ENCODE data around the gene HDAC10.

Gene HDAC10, protein sequence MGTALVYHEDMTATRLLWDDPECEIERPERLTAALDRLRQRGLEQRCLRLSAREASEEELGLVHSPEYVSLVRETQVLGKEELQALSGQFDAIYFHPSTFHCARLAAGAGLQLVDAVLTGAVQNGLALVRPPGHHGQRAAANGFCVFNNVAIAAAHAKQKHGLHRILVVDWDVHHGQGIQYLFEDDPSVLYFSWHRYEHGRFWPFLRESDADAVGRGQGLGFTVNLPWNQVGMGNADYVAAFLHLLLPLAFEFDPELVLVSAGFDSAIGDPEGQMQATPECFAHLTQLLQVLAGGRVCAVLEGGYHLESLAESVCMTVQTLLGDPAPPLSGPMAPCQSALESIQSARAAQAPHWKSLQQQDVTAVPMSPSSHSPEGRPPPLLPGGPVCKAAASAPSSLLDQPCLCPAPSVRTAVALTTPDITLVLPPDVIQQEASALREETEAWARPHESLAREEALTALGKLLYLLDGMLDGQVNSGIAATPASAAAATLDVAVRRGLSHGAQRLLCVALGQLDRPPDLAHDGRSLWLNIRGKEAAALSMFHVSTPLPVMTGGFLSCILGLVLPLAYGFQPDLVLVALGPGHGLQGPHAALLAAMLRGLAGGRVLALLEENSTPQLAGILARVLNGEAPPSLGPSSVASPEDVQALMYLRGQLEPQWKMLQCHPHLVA

DNA sequence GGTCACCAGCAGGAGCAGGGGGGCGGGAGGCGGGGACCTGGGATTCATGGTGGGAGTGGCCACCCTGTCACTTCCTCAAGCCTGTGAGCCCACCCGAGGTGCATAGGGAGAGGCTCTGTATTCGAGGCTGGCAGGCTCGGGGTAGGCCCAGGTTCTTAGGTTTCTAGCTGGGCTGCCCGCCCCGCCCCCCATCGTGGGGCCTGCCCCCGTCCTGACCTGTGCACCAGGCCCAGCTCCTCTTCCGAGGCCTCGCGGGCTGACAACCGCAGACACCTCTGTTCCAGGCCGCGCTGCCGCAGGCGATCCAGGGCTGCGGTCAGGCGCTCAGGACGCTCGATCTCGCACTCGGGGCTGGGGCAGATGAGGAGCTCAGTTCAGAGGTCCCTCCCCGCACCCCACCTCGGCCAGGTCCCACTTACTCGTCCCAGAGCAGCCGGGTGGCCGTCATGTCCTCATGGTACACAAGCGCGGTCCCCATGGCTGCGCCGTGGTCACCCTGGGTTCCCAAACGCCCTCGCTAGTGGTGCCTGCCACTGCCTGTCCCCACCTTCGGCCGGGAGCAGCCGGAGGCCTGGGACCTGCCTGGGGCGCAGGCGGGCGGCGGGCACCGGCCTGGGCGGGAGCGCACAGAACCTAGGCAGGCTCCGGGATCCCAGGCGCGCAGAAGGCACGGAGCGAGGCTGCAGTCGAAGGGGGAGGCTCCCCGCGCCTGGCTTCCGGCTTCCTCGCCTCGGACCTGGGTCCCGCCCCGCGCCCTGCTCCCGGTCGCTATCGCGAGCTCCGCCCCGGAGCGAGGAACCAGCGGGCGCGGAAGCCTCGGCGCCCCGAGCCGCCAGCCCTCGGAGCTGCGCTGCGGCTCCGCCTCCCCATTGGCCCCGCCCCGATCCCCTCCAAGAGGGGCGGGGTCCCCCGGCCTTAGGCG is at the start of gene HDAC10:
Gene HDAC10, minus strand, starts transcription at position 711 of the 922 bp plus-strand sequence. Its CDS starts 233 bp downstream, at position 478.
- DNase-seq (ENCODE audit: low read depth): peak; percentile 65

DNA sequence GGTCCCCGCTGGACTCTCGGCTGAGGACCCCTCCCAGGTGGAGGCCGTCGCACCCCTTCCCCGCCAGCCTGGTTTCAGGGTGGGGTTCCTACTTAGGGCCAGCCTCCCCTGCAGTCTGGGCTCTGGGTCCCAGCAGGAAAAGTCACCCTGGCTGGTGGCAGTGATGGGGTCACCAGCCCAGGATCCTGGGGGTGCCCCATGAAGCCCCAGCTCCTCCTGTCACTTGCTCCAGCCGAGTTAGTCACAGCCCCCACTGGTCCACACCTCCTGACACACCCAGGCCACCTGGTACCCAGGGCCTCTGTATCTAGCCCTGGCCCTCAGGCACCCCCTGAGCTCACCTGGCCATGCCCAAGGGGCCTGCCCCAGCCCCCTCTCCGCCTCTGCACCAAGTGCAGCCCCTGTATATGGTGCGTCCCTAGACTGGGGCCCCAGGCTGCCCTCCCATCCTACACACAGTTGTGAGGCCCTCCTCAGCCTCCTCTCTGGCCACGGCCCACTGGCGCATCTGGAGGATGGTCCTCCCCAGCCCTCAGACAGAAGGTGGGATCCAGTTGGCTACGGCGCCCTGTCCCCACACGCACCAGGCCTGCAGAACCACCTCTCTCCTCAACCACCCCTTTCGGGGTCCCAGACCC is 49.7 kb upstream of the HDAC10 start:
- no peak for DNase-seq (ENCODE audit: low read depth)

DNA sequence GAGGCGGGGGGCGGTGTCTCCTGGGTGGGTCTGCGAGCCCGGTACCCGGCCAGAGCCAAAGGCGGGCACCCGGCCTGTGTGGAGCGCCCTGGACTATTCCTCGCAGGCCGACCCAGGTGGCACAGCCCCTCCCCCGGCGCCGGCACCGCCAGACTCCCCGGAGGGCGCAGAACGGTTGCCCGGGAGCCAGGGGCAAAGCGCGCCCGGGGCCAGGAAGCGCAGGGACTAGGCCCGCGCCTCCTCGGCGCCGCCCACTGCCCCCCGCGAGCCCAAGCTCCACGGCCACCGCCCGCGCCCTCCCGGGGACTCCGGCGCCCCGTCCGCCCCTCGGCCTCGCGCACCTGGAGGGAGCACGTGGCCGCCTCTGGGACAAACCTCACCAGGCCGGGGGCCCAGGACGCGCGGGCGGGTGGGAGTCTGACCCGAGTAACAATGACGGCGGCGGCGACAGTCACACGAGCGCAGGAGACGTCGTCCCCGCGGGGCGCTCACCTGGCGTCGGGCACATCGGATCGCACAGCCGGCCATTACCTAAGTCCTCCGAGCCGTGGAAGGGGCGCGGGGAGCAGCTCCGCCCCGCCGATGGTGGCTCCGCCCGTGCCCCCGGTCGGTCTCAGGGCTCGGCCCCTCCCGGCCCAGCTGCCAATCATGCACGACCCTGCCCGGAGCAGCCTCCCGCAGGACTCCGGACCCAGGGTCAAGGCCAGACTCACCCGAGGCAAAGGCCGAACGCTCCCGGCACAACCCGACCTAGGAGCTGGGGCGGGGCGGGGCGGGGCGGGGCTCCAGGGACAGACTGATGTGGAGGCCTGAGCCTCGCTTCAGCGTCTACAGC is 48.9 kb upstream of the HDAC10 start:
- DNase-seq (ENCODE audit: low read depth): no peak

DNA sequence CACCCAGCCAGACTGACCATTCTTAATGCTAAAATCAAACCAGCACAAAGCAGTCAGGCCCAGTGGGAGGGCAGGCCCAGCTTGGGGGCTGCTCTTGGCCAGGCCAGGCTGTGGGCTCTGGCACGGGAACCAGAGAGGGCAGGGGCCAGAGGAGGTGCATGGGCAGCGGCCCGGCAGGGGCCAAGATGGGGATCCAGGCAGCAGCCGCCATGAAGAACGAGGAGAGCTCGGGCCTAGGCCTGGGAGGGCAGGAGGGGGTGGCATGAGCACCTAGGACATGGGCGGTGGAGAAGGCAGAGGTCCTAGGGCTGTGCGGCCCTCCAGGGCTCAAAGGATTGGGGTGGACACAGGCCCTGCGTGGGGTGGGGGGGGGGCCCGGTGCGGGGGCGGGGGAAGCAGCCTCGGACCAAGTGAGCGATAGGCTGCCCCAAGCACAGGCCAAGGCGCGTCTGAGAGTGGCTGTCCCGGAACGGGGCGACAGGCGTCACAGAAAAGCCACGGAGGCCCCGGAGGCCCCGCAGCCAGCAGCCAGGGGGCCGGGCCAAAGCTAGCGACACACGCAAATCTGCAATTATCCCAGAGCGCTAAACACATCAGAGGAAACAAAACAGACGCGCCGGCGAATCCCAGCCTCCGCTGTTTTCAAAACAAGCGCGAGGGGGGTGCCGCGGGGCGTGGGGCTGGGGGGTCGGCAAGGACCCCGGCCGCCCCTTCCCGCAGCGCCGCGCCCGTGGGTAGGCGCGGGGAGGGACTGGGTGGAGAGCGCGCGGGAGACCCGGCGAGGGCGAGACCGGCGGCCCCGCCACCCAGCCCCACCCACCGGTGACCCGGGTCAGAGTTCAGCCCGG is 48.1 kb upstream of the HDAC10 start:
- no peak for DNase-seq (ENCODE audit: low read depth)

DNA sequence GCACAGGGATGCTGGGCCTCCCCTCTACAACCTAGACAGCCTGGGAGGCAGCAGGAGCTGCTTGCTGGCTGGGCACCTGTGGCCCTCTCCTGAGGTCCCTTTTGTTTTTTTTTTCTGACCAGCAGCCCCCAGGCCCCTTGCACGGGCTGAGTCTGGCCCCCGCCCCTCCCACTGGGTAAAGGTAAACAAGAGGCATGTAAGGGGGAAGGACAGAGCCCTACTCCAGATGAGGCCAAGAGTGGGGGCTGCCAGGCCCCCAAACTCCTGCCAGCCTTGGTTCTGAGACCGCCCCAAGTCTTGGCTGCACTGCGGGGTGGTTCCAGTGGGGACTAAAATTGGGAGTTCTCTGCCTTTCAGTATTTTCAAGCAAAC is 47.2 kb upstream of the HDAC10 start:
- no peak for DNase-seq (ENCODE audit: low read depth)

DNA sequence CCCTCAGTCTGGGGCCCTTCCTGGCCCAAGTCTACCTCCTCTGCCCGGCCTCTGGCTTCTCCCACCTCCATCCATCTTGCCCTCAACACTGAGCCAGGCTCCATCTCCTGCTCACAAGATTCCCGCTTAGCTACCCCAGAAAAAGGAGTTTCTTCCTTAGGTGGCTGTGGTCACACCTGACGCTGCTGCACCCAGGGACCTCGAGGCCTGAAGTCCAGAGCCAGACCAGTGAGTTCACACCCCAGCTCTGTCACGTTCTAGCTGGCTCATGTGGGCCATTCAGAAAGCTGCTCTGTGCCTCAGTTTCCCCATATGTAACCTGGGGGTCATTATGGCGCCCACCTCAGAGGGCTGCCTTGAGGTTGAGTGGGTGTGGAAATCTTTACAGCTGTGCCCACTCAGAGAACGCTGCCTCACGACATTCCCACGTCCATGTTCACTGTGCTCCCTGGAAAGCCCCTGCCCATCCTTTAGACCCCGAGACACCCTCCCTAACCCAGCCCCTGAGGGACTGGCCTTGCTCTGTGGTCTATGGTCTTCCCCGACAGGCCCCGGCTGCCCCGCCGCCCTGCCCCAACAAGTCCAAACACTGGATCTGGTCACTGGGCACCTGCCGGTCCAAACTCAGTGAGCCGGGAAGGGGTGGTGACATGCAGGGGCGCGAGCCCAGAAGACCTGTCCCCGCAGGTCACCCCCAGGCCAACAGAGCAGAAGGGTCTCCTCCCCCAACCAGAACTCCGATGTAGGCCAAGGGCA is 46.6 kb upstream of the HDAC10 start:
- DNase-seq (ENCODE audit: low read depth): no peak

DNA sequence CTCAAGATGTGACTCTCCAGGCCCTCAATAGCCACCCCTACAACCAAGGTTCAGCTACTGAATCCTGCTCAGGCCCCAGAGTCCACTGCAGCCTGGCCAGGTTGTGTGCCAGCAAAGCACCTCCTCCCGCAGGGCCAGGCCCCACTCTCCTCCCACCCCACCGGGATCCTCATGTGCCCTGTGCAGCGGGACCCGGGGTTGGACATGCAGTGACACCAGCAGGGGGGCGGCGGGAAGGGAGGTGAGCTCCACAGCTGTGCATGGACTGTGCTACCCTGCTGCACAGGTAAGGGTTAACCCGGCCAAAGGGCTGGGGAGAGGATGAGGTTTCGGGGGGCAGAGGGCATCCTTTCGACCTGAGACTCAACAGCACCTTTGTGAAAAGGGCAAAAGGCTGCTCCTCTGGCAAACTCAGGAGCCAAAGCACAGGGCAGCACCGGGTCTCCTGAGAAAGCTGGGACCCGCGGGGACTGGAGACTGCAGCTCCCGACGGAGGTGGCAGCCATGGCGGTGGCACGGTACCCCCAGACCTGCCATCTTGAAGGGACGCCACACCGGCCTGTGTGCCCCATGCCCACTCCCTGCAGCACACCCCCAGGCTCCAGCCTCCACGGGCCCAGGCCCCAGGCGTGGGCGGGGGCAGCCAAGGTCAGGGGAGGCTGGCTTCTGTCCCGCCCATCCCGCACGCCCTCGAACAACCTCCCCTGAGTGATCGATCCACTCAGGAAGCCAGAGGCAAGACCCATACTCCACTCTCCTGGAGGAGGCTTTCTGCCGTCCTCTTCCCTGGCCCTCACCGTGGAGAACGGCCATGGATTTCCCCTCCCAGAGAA is 45.8 kb upstream of the HDAC10 start:
- no peak for DNase-seq (ENCODE audit: low read depth)

DNA sequence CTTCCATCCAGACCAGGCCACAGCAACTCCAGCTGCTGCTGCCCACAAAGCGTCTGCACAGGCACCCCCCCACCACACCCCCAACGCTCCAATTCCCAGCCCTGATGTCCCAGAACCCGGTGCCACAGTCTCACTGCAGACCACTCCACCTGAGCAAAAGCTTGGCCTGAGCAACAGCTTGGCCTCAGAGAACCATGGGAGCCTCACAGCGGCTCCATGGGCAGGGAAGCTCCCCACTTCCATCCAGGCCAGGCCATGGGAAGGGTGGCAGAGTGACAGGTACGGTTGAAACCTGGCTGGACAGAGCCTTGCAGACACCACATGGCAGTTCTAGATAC is 43.2 kb upstream of the HDAC10 start:
- no peak for DNase-seq (ENCODE audit: low read depth)

DNA sequence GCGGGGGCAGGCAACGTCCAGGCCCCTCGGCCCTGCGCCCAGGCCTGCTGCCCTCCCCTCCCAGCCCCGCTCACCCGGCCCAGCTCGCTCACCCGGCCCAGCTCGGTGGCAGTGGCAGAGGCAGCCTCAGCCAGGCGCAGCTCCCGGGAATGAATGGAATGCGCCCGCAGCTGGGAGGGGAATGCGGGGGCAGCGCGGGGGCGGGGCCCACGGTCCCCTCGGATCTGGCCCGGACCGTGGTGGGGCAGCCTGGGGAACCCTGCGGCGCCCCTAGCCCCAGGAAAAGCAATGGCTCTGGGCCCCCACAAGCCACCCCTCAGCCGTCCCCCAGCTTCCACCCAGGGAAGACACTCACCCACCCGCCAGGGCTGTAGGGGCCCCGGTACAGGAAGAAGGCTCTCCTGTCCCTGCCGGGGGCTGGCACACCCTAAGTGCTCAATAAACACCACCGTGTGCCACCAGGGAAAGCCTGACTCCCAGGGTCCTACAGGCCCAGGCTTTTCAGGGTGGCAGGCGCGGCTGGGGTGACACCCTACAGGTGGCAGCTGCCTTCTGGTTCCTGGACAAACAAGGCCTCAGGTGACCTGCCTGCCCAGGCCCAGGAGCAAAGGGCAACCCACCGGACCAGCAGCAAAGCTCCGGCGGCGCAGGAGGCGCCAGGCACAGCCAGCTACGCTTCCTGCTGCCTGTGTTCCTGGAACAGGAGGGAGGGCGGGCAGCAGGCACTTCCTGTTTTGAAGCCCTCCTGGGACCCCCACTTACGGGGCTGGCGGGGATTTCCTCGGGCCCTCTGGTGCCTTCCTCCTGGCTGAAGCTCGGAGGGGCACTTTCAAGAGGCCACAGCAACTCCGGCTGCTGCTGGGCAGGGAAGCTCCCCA is 42.6 kb upstream of the HDAC10 start:
- DNase-seq (ENCODE audit: low read depth): no peak

DNA sequence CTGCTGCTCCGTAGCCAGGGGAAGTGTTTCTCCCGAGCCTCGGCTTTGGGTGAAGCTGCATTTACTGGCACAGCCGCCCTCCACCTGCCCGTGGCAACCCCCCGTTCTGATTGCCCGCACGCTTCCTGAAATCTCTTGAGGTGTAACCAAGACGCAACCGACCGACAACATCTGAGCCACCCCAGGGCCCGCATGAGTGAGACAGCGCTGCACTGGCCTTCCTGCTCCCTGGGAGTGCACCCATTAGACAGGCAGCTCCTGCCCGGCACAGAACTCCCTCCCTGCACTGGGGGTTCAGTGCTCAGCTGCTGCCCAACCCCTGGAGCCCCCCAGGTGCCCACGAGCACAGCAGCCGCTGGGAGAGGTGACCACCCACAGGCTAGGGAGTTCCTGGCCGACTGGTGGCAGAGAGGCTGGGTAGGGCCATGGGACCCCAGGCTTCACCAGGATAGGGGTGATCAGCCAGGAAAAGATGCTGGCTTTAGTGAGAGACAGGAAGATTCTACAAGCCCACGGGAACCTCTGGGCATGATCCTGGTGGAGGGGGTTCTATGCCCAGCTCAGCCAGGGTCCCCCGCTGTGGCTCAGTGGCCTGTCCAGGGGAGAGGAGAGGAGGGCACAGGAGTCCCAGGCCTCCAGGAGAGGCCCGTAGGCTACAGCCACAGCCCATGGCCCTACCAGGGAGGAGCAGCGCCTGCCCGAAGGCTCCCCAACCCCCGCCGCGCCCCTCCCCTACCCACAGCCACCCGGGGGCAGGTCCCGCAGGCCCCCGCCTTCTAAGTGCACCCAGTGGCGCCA is 41.8 kb upstream of the HDAC10 start:
- DNase-seq (ENCODE audit: low read depth): no peak

DNA sequence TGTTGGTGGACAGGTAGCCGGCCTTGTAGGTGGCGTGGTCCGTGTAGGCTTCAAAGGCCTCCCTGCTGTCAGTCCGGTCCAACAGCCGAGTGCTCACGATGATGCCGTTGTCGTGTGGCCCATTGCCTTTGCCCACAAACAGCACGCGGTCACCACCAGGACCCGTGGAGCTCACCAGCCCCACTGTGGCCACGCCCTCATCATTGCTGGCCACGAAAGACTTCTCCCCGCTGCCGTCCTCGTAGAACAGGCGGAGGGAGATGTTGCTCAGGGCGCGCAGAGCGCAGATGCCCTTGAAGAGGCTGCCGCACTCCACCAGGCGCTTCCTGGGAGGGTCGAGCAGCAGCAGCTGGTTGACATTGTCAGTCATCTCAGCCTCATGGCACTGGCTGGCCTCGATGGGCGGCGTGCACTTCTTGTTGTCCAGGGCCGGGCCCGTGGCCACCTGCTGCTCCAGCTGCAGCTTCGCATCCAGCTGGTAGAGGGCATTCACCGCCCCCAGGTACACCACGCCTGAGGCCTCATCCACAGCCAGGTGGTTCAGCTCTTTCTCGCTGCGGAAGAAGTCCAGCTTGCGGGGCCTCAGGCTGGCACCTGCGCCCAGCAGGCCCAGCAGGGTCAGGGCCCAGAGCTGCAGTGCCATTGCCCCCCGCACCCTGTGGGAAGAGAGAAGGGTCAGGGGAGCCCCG is 39.0 kb upstream of the HDAC10 start:
- DNase-seq (ENCODE audit: low read depth): no peak

DNA sequence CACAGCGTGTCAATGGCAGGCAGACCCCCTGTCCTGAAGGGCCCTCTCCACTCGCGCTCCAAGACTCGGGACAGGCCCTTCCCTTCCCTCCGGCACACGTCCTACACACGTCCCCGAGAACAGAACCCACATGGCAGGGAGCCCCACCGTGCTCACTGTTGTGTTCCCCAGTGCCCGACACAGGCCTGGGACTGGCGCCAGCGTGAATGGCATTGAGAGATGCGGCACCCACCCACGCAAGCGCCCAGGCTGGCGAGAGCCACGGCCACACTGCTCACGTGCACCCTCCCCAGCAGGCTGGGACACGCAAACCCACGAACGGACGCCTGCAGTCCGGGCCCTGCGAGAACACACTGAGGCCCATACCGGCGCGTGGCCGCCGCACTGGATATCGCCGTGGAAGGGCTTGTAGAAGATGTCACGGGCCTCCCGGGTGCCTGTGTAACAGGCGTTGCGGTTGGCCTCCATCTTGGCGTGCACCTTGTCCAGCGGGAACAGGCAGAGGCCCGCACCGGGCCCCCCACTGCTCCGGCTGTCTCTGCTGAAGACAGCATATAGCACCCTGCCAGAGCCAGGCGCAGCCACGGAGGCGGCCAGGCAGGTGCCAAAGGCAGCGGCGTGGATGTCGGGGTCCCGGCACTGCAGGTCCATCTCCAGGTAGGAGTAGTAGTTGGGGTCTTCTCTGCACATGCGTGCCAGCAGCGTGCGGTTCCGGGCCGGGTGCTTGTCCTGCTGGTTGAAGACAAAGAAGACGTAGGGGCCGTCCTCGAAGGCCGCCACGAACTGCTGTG is 38.3 kb upstream of the HDAC10 start:
- DNase-seq (ENCODE audit: low read depth): no peak

DNA sequence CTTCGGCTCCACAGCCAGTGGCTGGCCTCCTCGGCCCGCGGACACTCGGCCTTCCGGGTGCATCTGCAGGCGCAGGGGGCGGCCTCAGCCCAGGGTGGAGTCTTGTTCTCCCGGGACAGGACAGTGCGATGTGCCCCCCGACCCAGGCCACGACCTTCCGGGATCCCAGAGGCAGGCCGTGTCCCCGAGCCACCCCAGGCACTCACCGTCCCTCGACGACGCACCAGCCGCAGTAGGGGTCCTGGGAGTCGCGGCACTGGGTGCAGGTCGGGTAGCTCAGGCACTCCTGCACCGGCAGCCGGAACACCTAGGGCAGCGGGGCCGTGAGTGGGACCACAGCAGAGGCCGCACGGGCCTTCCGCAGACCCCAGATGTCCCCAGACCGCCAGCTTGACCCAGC is 36.7 kb upstream of the HDAC10 start:
- no peak for DNase-seq (ENCODE audit: low read depth)

DNA sequence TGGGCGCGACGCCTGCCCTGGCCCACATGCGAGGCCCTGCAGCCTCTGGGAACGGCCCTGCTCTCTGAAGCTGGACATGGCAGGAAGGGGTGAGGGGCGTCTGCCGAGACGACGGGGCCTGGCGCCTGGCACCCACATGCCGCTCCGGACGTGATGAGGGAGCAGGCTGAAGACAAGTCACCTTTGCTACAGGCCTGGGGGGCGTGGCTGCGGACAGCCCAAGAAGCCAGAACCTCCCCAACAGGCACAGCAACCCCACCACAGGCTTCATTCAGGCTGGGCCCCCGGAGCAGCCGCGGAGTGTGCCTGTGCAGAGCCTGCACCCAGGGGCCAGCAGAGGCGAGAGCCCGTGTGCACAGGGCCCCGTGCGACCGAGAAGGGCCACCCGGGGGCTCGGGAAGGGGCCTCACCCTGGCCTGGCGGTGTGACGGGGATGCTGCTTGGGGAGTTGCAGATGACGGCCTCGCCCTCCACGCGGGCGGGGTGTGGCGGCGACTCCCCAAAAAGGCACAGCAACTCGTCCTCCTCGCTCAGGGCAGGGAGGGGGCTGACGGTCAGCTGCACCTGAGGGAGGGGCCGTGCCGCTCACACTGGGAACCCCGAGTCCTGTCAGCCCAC is 35.7 kb upstream of the HDAC10 start:
- no peak for DNase-seq (ENCODE audit: low read depth)

DNA sequence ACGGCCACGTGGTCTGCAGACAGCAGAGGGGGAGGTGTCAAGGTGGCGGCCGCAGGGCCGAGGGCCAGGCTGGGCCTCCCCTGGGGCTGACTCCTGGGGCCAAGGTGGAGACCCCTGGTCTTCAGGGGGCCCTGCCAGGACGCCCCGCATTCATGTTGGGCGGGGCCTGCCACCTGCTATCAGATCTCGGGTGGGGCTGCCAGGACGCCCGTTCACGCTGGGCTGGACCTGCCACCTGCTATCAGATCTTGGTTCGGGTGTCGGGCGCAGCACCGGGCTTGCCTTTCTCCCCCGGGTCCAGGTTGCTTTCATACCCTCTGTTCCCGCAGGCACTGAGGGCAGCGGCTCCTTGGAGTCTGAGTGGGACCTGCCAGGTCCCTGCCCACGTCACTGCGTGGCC is 35.2 kb upstream of the HDAC10 start:
- DNase-seq (ENCODE audit: low read depth): no peak
